GM20000 (cell line): ENCODE results near the gene COX4I1.

Experiments
- DNase-seq: peaks from one replicate; pipeline ENCODE4 v3.0.0; 2012; ENCODE audit warnings: low spot score
- TF ChIP-seq, protein P1 (sequence below): IDR thresholded peaks from 2 replicates; pipeline ENCODE4 v1.5.1; 2012; ENCODE audit warnings: mild to moderate bottlenecking, control low read depth; ENCODE audit errors: extremely low read depth, missing control alignments

COX4I1 gene

DNA sequence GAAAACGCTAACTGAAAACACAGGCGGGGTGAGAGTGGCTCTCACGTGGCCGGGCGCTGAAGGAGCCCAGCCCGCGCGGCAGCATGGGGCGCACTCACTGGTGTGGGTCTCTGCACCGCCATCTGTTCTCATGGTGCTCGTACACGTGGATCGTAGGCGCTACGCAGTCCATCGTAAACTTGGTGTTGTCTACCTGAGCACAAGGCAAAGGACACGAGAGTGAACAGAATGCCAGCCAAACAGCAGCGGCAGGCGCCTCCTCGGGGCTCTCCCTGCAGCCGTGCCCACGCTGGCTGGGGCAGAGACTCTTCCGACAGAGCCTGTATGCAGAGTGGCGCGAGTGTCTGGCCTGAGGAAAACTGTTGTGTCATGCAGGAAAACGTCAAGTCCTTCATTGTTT lies 19.2 kb upstream of the COX4I1 start:
- TF ChIP-seq, protein P1, sequence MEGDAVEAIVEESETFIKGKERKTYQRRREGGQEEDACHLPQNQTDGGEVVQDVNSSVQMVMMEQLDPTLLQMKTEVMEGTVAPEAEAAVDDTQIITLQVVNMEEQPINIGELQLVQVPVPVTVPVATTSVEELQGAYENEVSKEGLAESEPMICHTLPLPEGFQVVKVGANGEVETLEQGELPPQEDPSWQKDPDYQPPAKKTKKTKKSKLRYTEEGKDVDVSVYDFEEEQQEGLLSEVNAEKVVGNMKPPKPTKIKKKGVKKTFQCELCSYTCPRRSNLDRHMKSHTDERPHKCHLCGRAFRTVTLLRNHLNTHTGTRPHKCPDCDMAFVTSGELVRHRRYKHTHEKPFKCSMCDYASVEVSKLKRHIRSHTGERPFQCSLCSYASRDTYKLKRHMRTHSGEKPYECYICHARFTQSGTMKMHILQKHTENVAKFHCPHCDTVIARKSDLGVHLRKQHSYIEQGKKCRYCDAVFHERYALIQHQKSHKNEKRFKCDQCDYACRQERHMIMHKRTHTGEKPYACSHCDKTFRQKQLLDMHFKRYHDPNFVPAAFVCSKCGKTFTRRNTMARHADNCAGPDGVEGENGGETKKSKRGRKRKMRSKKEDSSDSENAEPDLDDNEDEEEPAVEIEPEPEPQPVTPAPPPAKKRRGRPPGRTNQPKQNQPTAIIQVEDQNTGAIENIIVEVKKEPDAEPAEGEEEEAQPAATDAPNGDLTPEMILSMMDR = no peak
- DNase-seq = no peak

DNA sequence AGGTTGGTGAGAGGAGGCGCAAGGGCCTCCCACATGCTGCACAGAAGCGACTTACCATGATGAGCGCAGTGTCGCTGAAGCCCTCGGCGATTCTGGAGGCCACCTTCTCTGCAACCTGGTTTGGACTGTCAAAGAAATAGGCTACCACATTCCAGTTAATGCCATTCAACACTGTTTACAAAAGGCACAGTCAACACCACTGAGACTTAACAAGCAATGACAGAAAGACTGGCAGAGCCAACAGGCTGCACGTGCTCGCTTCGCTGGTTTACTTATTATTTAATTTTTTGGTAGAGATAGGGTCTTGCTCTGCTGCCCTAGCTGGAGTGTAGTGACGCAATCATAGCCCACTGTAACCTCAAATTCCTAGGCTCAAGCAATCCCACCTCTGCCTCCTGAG lies 18.3 kb upstream of the COX4I1 start:
- DNase-seq = no peak
- TF ChIP-seq, protein P1 = no peak

DNA sequence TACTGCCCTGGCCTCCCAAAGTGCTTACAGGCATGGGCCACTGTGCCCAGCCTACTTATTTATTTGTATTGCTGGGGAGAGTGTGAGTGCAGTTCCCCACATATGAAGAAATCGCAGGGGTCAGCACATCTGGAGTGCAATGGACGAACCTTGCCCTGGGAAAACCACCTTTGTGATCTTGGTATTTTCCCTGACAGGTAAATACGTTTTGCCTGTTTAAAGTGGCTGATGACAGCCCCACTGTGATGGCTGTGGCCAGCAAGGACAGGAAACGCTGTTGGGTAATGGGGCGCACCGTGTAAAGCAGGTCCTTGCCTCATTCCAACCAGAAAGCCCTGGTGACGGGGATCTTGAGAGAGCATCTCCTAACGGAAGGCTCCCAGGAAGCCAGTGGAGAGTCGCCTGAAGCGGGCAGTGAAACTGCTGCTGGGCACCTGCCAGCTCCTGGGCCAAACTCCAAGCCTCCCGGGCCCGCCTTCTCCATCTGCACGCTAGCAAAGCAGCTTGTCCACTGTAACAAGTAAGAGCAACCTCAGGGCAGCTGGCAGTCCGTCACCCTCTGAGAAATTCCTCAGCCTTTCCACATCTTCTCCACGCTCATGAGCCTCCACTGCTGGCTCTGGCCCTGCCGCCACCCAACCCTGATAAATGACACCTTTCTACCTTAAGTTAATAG lies 17.7 kb upstream of the COX4I1 start:
- DNase-seq = no peak
- TF ChIP-seq, protein P1 = no peak

DNA sequence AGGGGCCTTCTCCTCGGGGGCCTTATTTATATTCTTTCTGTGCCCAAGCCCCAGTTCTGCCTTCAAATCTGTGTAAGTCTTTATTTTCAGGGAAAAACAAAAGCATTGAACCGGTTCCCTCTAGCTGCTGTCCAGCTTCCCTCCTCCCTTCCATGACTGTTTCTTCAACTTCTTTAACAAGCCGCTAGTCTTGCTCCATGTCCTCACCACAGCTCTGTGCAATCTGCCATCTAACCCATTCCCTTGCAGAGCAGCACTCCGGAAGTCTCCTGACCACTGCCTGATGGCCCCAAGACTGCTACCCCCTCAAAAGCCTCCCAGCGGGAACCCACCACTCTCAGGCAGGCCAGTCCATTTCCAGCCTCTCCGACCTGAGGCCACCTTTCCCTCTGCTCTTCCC lies 17.0 kb upstream of the COX4I1 start:
- TF ChIP-seq, protein P1 = no peak
- DNase-seq = no peak

- DNase-seq = no peak
- TF ChIP-seq, protein P1 = no peak
Observed at GRCh38 chr16:85783441-85783840, 16.1 kb upstream of the COX4I1 start.

- TF ChIP-seq, protein P1 = no peak
- DNase-seq = no peak
Observed at GRCh38 chr16:85784813-85785212, 14.7 kb upstream of the COX4I1 start.

- no peak for DNase-seq
- TF ChIP-seq, protein P1 = no peak
Observed at GRCh38 chr16:85785927-85786326, 13.6 kb upstream of the COX4I1 start.
